NT2/D1 (cell line): ENCODE results near the gene CSRP2.

Experiments
- DNase-seq: peaks from one replicate; pipeline ENCODE4 v3.0.0-alpha.2; 2011; ENCODE audit warnings: low read depth, low spot score
- H3K27me3 ChIP-seq: 2 replicates; pipeline ENCODE4 v1.6.0; 2011; ENCODE audit warnings: mild to moderate bottlenecking; ENCODE audit not compliant: insufficient read length, insufficient read depth
- H3K36me3 ChIP-seq: 2 replicates; pipeline ENCODE4 v1.6.1; 2011; ENCODE audit warnings: mild to moderate bottlenecking, low read length, mixed read lengths; ENCODE audit not compliant: insufficient read depth, insufficient read length
- H3K4me1 ChIP-seq: 2 replicates; pipeline ENCODE4 v1.5.1; 2011; ENCODE audit not compliant: insufficient read depth, insufficient read length
- H3K4me3 ChIP-seq: 2 replicates; pipeline ENCODE4 v1.5.1; 2011; ENCODE audit warnings: low read depth; ENCODE audit not compliant: insufficient read length
- H3K9ac ChIP-seq: 2 replicates; pipeline ENCODE4 v1.6.0; 2011; ENCODE audit warnings: low read depth; ENCODE audit not compliant: insufficient read length
- H3K9me3 ChIP-seq: 2 replicates; pipeline ENCODE4 v1.5.1; 2011; ENCODE audit warnings: mild to moderate bottlenecking, low read length; ENCODE audit not compliant: insufficient read depth
- SUZ12 ChIP-seq: IDR thresholded peaks from 2 replicates; pipeline ENCODE4 v1.6.1; 2011; ENCODE audit not compliant: insufficient read length, insufficient read depth; ENCODE audit errors: extremely low read depth
- YY1 ChIP-seq: IDR thresholded peaks from 2 replicates; pipeline ENCODE4 v1.6.1; 2011; ENCODE audit not compliant: insufficient read length, insufficient read depth
- ZNF274 ChIP-seq: IDR thresholded peaks from 2 replicates; pipeline ENCODE4 v1.6.1; 2011; ENCODE audit warnings: mild to moderate bottlenecking, low read depth, low read length

CSRP2 gene

GRCh38 chr12:76901628-76902380, 23.0 kb upstream of the CSRP2 start:
- Histone ChIP-seq H3K9ac (no peak overlapping the region), H3K36me3 (no peaks in the 10 kb centered on the region), H3K27me3 (no peaks in the 10 kb centered on the region), H3K4me1 (no peaks in the 10 kb centered on the region), H3K4me3 (no peak overlapping the region), H3K9me3 (no peaks in the 10 kb centered on the region)
- no peak for DNase-seq
- TF ChIP-seq SUZ12, result no peak
- no peak for TF ChIP-seq YY1

- Histone ChIP-seq H3K36me3 (no peaks in the 10 kb centered on the region), H3K9me3 (no peaks in the 10 kb centered on the region), H3K4me1 (no peaks in the 10 kb centered on the region), H3K27me3 (no peaks in the 10 kb centered on the region), H3K4me3 (no peak overlapping the region), H3K9ac (no peak overlapping the region)
- TF ChIP-seq ZNF274 (no peak), SUZ12 (no peak), YY1 (no peak)
- no peak for DNase-seq
Observed at GRCh38 chr12:76899522-76899921, 20.7 kb upstream of the CSRP2 start.

- H3K36me3 ChIP-seq, result no peaks in the 10 kb centered on the region
- TF ChIP-seq ZNF274, result no peak
- no peak for TF ChIP-seq SUZ12
- no peak for TF ChIP-seq YY1
- no peaks in the 10 kb centered on the region for H3K27me3 ChIP-seq
- H3K9ac ChIP-seq, result no peak overlapping the region
- H3K9me3 ChIP-seq, result peaks cover 8% of the 10 kb centered on the region; the same call in 1 of the 2 replicates
- no peak for DNase-seq
- no peak overlapping the region for H3K4me3 ChIP-seq
- H3K4me1 ChIP-seq, result no peaks in the 10 kb centered on the region
Observed at GRCh38 chr12:76898442-76898841, 19.6 kb upstream of the CSRP2 start.

GRCh38 chr12:76896274-76896673, 17.5 kb upstream of the CSRP2 start:
- Histone ChIP-seq H3K4me1 (no peaks in the 10 kb centered on the region), H3K9ac (no peak overlapping the region), H3K36me3 (no peaks in the 10 kb centered on the region), H3K9me3 (peaks cover 8% of the 10 kb centered on the region; the same call in 1 of the 2 replicates), H3K4me3 (no peak overlapping the region), H3K27me3 (no peaks in the 10 kb centered on the region)
- no peak for DNase-seq
- TF ChIP-seq YY1 (no peak), ZNF274 (no peak), SUZ12 (no peak)

- H3K4me3 ChIP-seq, result no peak overlapping the region
- DNase-seq, result no peak
- TF ChIP-seq SUZ12, result no peak
- TF ChIP-seq ZNF274, result no peak
- no peak for TF ChIP-seq YY1
Observed at GRCh38 chr12:76895796-76896195, 17.0 kb upstream of the CSRP2 start.

GRCh38 chr12:76891609-76892008, 12.8 kb upstream of the CSRP2 start:
- H3K9ac ChIP-seq, result no peak overlapping the region
- no peaks in the 10 kb centered on the region for H3K36me3 ChIP-seq
- H3K9me3 ChIP-seq, result peaks cover 8% of the 10 kb centered on the region; the same call in 1 of the 2 replicates
- H3K4me1 ChIP-seq, result no peaks in the 10 kb centered on the region
- no peak overlapping the region for H3K4me3 ChIP-seq
- no peak for DNase-seq
- TF ChIP-seq ZNF274, result no peak
- no peak for TF ChIP-seq YY1
- no peak for TF ChIP-seq SUZ12
- no peaks in the 10 kb centered on the region for H3K27me3 ChIP-seq

More at GRCh38 chr12:76895796-76896195, 17.0 kb upstream of the CSRP2 start:
- Histone ChIP-seq H3K4me1 (no peaks in the 10 kb centered on the region), H3K27me3 (no peaks in the 10 kb centered on the region), H3K9ac (no peak overlapping the region), H3K36me3 (no peaks in the 10 kb centered on the region), H3K9me3 (peaks cover 8% of the 10 kb centered on the region; the same call in 1 of the 2 replicates)

GRCh38 chr12:76890151-76891143, 11.6 kb upstream of the CSRP2 start:
- Histone ChIP-seq H3K27me3 (no peaks in the 10 kb centered on the region), H3K9ac (no peak overlapping the region)
- no peak for DNase-seq

More at GRCh38 chr12:76890151-76891143, 11.6 kb upstream of the CSRP2 start:
- TF ChIP-seq YY1 (no peak), ZNF274 (no peak), SUZ12 (no peak)
- no peak overlapping the region for H3K4me3 ChIP-seq
- H3K36me3 ChIP-seq, result no peaks in the 10 kb centered on the region
- H3K9me3 ChIP-seq, result peaks cover 8% of the 10 kb centered on the region; the same call in 1 of the 2 replicates
- H3K4me1 ChIP-seq, result no peaks in the 10 kb centered on the region
